ENCODE results near the gene PTPRF. TPM values are rescaled to one million over a fixed set of nuclear protein-coding genes. Genes with fewer than 3 reads are reported as not detected.
A peak's percentile ranks its signal among the peaks of the same experiment; 100 is the strongest.

The PTPRF gene
- total RNA-seq, 1 experiment from 2014 or later = 110 TPM

DNA sequence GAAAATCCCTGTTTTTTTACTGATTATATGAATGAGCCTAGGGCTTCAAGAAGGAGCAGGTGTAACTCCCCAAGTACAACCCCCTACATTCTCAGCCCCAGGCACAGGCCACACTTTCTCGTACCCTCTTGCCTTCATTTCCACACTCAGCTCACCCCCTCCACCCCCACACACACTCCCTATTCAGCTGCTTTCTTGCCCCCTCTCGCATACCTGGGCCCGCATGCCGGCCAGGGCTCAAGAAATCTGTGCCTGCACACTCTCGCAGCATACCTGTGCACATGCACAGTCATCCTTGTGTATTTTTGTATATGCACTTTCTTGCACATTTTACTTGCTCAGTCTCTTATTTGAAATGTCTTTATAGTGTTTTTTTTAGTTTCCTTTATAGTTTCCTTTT lies 2.0 kb downstream of the PTPRF start:
- H3K27ac ChIP-seq (ENCODE audit: low read depth, low read length, poor library complexity, severe bottlenecking) = no peak overlapping the region
- H3K36me3 ChIP-seq (ENCODE audit: insufficient read depth, low read length, poor library complexity, severe bottlenecking) = no peaks in the 10 kb centered on the region
- BruUV-seq (replicated peaks) = TSS peak; percentile 30
- DNase-seq (ENCODE audit: low spot score) = no peak
- peaks cover 17% of the 10 kb centered on the region for H3K4me1 ChIP-seq (ENCODE audit: insufficient read depth, low read length, poor library complexity, severe bottlenecking)
- H3K9me3 ChIP-seq (ENCODE audit: low read depth, low read length, poor library complexity, severe bottlenecking) = no peaks in the 10 kb centered on the region
- no peak for TF ChIP-seq EZH2 (IDR thresholded peaks at IDR 0.05; ENCODE audit: borderline replicate concordance, low read depth, low read length, poor library complexity, severe bottlenecking)
- TF ChIP-seq, protein P1, sequence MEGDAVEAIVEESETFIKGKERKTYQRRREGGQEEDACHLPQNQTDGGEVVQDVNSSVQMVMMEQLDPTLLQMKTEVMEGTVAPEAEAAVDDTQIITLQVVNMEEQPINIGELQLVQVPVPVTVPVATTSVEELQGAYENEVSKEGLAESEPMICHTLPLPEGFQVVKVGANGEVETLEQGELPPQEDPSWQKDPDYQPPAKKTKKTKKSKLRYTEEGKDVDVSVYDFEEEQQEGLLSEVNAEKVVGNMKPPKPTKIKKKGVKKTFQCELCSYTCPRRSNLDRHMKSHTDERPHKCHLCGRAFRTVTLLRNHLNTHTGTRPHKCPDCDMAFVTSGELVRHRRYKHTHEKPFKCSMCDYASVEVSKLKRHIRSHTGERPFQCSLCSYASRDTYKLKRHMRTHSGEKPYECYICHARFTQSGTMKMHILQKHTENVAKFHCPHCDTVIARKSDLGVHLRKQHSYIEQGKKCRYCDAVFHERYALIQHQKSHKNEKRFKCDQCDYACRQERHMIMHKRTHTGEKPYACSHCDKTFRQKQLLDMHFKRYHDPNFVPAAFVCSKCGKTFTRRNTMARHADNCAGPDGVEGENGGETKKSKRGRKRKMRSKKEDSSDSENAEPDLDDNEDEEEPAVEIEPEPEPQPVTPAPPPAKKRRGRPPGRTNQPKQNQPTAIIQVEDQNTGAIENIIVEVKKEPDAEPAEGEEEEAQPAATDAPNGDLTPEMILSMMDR (conservative IDR thresholded peaks at IDR 0.05; ENCODE audit: low read depth, low read length) = no peak
- peak overlapping the region; percentile 63 for H3K4me3 ChIP-seq (ENCODE audit: low read depth, low read length, poor library complexity, severe bottlenecking)
- POLR2A ChIA-PET (ENCODE audit: low non-redundant PET) = no interaction called here
- CTCF ChIA-PET = no interaction called here
- intact Hi-C loops (cut with micrococcal nuclease; ENCODE audit: unreplicated experiment) = no loop called here
- H3K27me3 ChIP-seq (replicated peaks; ENCODE audit: insufficient read depth, low read depth, low read length, poor library complexity) = no peaks in the 10 kb centered on the region

DNA sequence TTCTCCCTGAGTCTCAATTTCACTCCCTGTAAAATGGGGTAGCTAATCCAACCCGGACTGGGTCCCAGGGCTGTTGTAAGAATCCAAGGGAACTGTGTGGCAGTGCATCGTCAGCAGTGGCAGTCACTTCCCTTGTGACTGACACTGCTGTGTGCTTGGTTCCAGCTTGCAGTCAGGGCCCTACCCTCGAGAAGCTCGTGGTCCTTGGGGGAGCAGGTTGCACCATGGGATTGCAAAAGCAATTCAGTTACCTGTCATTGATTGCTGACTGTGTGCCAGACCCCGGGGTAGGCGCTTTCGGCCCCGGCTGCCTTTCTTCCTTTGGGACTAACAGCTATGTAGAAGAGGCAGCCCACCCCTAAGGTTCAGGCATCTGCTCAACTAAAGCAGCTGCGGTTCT lies 2.9 kb downstream of the PTPRF start:
- Histone ChIP-seq H3K4me1 (ENCODE audit: insufficient read depth, low read length, poor library complexity, severe bottlenecking) (peaks cover 17% of the 10 kb centered on the region), H3K4me3 (ENCODE audit: low read depth, low read length, poor library complexity, severe bottlenecking) (no peak overlapping the region), H3K9me3 (ENCODE audit: low read depth, low read length, poor library complexity, severe bottlenecking) (no peaks in the 10 kb centered on the region), H3K27me3 (replicated peaks; ENCODE audit: insufficient read depth, low read depth, low read length, poor library complexity) (no peaks in the 10 kb centered on the region), H3K36me3 (ENCODE audit: insufficient read depth, low read length, poor library complexity, severe bottlenecking) (peaks cover under 1% of the 10 kb centered on the region), H3K27ac (ENCODE audit: low read depth, low read length, poor library complexity, severe bottlenecking) (no peak overlapping the region)
- no peak for DNase-seq (ENCODE audit: low spot score)
- intact Hi-C loops (cut with micrococcal nuclease; ENCODE audit: unreplicated experiment) = no loop called here
- ChIA-PET CTCF (no interaction called here), POLR2A (ENCODE audit: low non-redundant PET) (no interaction called here)
- TF ChIP-seq EZH2 (IDR thresholded peaks at IDR 0.05; ENCODE audit: borderline replicate concordance, low read depth, low read length, poor library complexity, severe bottlenecking) = no peak
- TF ChIP-seq, protein P1 (conservative IDR thresholded peaks at IDR 0.05; ENCODE audit: low read depth, low read length) = no peak
- BruUV-seq (replicated peaks) = no TSS peak

DNA sequence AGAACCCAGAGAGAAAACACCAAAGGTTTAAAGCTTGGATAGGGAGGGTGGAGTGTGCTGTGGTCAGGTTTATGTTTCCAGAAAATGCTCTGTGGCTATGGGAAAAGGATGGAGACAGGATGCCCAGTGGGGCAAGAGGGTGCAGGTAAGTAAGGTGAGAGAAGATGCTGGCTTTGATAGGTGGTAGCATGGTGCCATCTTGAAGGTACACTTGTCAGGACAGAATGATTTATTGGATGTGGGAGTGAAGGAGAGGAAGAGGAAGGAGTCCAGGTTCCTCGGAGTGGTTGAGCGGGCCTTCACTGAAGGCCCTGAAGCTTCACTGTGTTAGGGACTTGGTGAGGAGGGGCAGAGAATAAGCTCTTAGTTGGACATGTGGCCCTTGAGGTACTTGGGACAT lies 3.6 kb downstream of the PTPRF start:
- Histone ChIP-seq H3K27ac (ENCODE audit: low read depth, low read length, poor library complexity, severe bottlenecking) (no peak overlapping the region), H3K9me3 (ENCODE audit: low read depth, low read length, poor library complexity, severe bottlenecking) (no peaks in the 10 kb centered on the region), H3K4me1 (ENCODE audit: insufficient read depth, low read length, poor library complexity, severe bottlenecking) (peaks cover 17% of the 10 kb centered on the region), H3K4me3 (ENCODE audit: low read depth, low read length, poor library complexity, severe bottlenecking) (no peak overlapping the region), H3K36me3 (ENCODE audit: insufficient read depth, low read length, poor library complexity, severe bottlenecking) (peaks cover 5% of the 10 kb centered on the region), H3K27me3 (replicated peaks; ENCODE audit: insufficient read depth, low read depth, low read length, poor library complexity) (no peaks in the 10 kb centered on the region)
- ChIA-PET POLR2A (ENCODE audit: low non-redundant PET) (no interaction called here), CTCF (interaction anchor here (0.6 kb wide), 1 partner anchor 136 kb away, joined by 3 read pairs; no protein-coding TSS in a partner anchor)
- intact Hi-C loops (cut with micrococcal nuclease; ENCODE audit: unreplicated experiment) = no loop called here
- no TSS peak for BruUV-seq (replicated peaks)
- TF ChIP-seq EZH2 (IDR thresholded peaks at IDR 0.05; ENCODE audit: borderline replicate concordance, low read depth, low read length, poor library complexity, severe bottlenecking) = no peak
- TF ChIP-seq, protein P1 (conservative IDR thresholded peaks at IDR 0.05; ENCODE audit: low read depth, low read length) = no peak
- no peak for DNase-seq (ENCODE audit: low spot score)
